Measurements from ENCODE around the gene CAMKK1.

Gene CAMKK1

GRCh38 chr17:3814361-3814760, 78.5 kb downstream of the CAMKK1 start:
- H3K27me3 ChIP-seq (ENCODE audit: control insufficient read depth in 1 of 2, insufficient read depth in 2 of 2, low read length in 2 of 2), result no peaks in the 10 kb centered on the region
- no peaks in the 10 kb centered on the region for H3K4me1 ChIP-seq (ENCODE audit: insufficient read depth, low read length)
- no peak overlapping the region for H3K9ac ChIP-seq (ENCODE audit: low read length)
- no peaks in the 10 kb centered on the region for H3K9me3 ChIP-seq (ENCODE audit: low read length)
- no peak overlapping the region for H3K4me3 ChIP-seq (ENCODE audit: low read depth in 1 of 2, low read length in 2 of 2)
- peaks cover 88% of the 10 kb centered on the region for H3K36me3 ChIP-seq (ENCODE audit: insufficient read depth, low read length)
- no peak overlapping the region for H3K27ac ChIP-seq (ENCODE audit: low read depth, low read length)

DNA sequence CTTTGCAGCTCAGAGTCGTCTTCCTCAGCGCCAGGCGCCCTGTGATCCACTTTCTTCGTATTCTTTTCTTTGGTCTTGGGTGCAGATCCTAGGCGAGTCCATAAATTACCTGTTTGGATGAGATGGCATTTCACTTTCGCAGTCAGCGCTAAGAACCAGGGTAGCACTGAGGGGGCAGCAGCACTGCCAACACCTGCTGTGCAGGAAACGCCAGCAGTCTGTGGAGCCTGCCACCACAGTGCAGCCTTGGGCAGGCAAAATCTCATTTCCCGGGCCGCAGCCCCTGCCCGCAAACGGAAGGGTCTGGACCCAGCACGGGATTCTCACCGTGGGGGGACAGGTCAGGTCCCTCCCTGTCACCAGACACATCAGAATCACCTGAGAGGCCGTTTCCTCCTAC, 79.7 kb downstream of the CAMKK1 start:
- H3K36me3 ChIP-seq (ENCODE audit: insufficient read depth, low read length), result peaks cover 86% of the 10 kb centered on the region
- no peaks in the 10 kb centered on the region for H3K27me3 ChIP-seq (ENCODE audit: control insufficient read depth in 1 of 2, insufficient read depth in 2 of 2, low read length in 2 of 2)
- no peak overlapping the region for H3K9ac ChIP-seq (ENCODE audit: low read length)
- no peak overlapping the region for H3K27ac ChIP-seq (ENCODE audit: low read depth, low read length)
- no peaks in the 10 kb centered on the region for H3K4me1 ChIP-seq (ENCODE audit: insufficient read depth, low read length)
- H3K9me3 ChIP-seq (ENCODE audit: low read length), result no peaks in the 10 kb centered on the region
- no peak overlapping the region for H3K4me3 ChIP-seq (ENCODE audit: low read depth in 1 of 2, low read length in 2 of 2)

DNA sequence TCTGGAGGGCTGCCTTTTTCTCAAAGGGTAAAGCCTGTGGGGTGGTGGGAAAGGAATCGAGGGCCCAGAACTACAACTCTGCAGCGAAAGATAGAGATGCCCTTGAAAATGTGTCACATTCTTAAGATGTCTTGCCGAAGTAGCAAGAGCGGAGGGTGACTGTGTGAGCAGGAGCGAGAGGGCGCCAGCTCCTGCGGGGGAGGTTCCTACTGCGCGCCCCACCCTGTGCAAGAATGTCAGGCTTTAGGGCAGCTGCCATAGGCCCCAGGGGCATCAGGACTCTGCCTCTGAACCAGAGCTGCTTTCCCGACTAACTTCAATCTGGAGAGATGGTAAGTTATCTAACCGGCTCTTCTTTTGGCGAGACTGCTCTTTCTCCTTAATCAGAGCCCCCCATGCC, 80.1 kb downstream of the CAMKK1 start:
- H3K4me1 ChIP-seq (ENCODE audit: insufficient read depth, low read length), result no peaks in the 10 kb centered on the region
- H3K27ac ChIP-seq (ENCODE audit: low read depth, low read length), result no peak overlapping the region
- no peaks in the 10 kb centered on the region for H3K27me3 ChIP-seq (ENCODE audit: control insufficient read depth in 1 of 2, insufficient read depth in 2 of 2, low read length in 2 of 2)
- no peak overlapping the region for H3K4me3 ChIP-seq (ENCODE audit: low read depth in 1 of 2, low read length in 2 of 2)
- H3K9ac ChIP-seq (ENCODE audit: low read length), result no peak overlapping the region
- H3K9me3 ChIP-seq (ENCODE audit: low read length), result no peaks in the 10 kb centered on the region
- H3K36me3 ChIP-seq (ENCODE audit: insufficient read depth, low read length), result peaks cover 86% of the 10 kb centered on the region

- H3K9ac ChIP-seq (ENCODE audit: low read length), result no peak overlapping the region
- H3K36me3 ChIP-seq (ENCODE audit: insufficient read depth, low read length), result peaks cover 84% of the 10 kb centered on the region
- no peaks in the 10 kb centered on the region for H3K9me3 ChIP-seq (ENCODE audit: low read length)
- no peaks in the 10 kb centered on the region for H3K27me3 ChIP-seq (ENCODE audit: control insufficient read depth in 1 of 2, insufficient read depth in 2 of 2, low read length in 2 of 2)
- no peaks in the 10 kb centered on the region for H3K4me1 ChIP-seq (ENCODE audit: insufficient read depth, low read length)
- no peak overlapping the region for H3K27ac ChIP-seq (ENCODE audit: low read depth, low read length)
- H3K4me3 ChIP-seq (ENCODE audit: low read depth in 1 of 2, low read length in 2 of 2), result no peak overlapping the region
Measured at GRCh38 chr17:3812284-3812683, 80.6 kb downstream of the CAMKK1 start.

Measured in muscle layer of colon (tissue), 2 donors.